ENCODE results near the gene OMA1. TPM values are rescaled to one million over a fixed set of nuclear protein-coding genes. Genes with fewer than 3 reads are reported as not detected.
"Not testable (repeated sequence)": the region's sequence is repeated elsewhere in the genome, so short reads cannot be mapped to it uniquely, and the experiment has no call there.

Gene OMA1
- polyA plus RNA-seq, 3 donors: 11.2 to 24.5 (median 15.3) TPM

GRCh38 chr1:58551186-58552140 is 4.9 kb upstream of the OMA1 start:
- H3K9me3 Mint-ChIP-seq: no peaks in the 10 kb centered on the region
- 100% methylated on average over 3 of the region's 9 CpGs for WGBS (ENCODE audit: insufficient coverage)
- no peak for TF ChIP-seq CTCF (IDR thresholded peaks at IDR 0.05)
- H3K36me3 Mint-ChIP-seq: no peaks in the 10 kb centered on the region
- peaks cover 0 to 1% (median 0%) of the 10 kb centered on the region in 3 donors for H3K27me3 Mint-ChIP-seq (ENCODE audit: low read depth in 3 of 3)
- no peaks in the 10 kb centered on the region for H3K36me3 ChIP-seq (replicated peaks in 1 of 2; ENCODE audit: control insufficient read depth in 1 of 2, insufficient read depth in 2 of 2, low read length in 2 of 2)
- H3K9me3 ChIP-seq (replicated peaks in 1 of 2; ENCODE audit: control insufficient read depth in 1 of 2, insufficient read depth in 1 of 2, low read length in 2 of 2): no peaks in the 10 kb centered on the region
- H3K27ac Mint-ChIP-seq: peak overlapping the region in 1 of 7 donors; percentile 8
- no peak overlapping the region for H2AFZ ChIP-seq (ENCODE audit: insufficient read depth, low read depth, low read length, poor library complexity, severe bottlenecking)
- peaks cover 10% of the 10 kb centered on the region for H3K4me1 Mint-ChIP-seq
- H4K20me1 ChIP-seq (ENCODE audit: insufficient read depth, low read length): no peaks in the 10 kb centered on the region
- H3K4me2 ChIP-seq (replicated peaks; ENCODE audit: extremely low read depth, low read length, poor library complexity, severe bottlenecking): no peak overlapping the region
- intact Hi-C loops (cut with micrococcal nuclease): no loop called here
- H3K4me1 ChIP-seq (ENCODE audit: control insufficient read depth in 1 of 2, insufficient read depth in 2 of 2, low read length in 2 of 2): peaks cover 2 to 18% of the 10 kb centered on the region in 2 donors
- no peak for DNase-seq
- H3K4me3 Mint-ChIP-seq: no peak overlapping the region
- no peak overlapping the region for H3K4me3 ChIP-seq (replicated peaks in 1 of 3; ENCODE audit: low read depth in 2 of 3, low read length in 3 of 3)
- no peaks in the 10 kb centered on the region for H3K27me3 ChIP-seq (ENCODE audit: control insufficient read depth in 2 of 2, insufficient read depth in 2 of 2, low read length in 2 of 2)
- H3K27ac ChIP-seq (ENCODE audit: low read depth in 1 of 2, low read length in 2 of 2): no peak overlapping the region
- no peaks in the 10 kb centered on the region for H3K79me2 ChIP-seq (ENCODE audit: insufficient read depth, low read length)
- H3K9ac ChIP-seq (ENCODE audit: insufficient read depth, low read length, poor library complexity, severe bottlenecking): no peak overlapping the region

- H2AFZ ChIP-seq (ENCODE audit: insufficient read depth, low read depth, low read length, poor library complexity, severe bottlenecking); H3K9ac ChIP-seq (ENCODE audit: insufficient read depth, low read length, poor library complexity, severe bottlenecking); H3K9me3 Mint-ChIP-seq; H3K4me3 Mint-ChIP-seq; H3K27ac Mint-ChIP-seq; H3K4me3 ChIP-seq (replicated peaks in 1 of 3; ENCODE audit: low read depth in 2 of 3, low read length in 3 of 3); H3K27me3 Mint-ChIP-seq (ENCODE audit: low read depth in 3 of 3); H3K9me3 ChIP-seq (replicated peaks in 1 of 2; ENCODE audit: control insufficient read depth in 1 of 2, insufficient read depth in 1 of 2, low read length in 2 of 2); H3K4me2 ChIP-seq (replicated peaks; ENCODE audit: extremely low read depth, low read length, poor library complexity, severe bottlenecking); H3K27ac ChIP-seq (ENCODE audit: low read depth in 1 of 2, low read length in 2 of 2); H3K36me3 ChIP-seq (replicated peaks in 1 of 2; ENCODE audit: control insufficient read depth in 1 of 2, insufficient read depth in 2 of 2, low read length in 2 of 2); H3K36me3 Mint-ChIP-seq; H3K27me3 ChIP-seq (ENCODE audit: control insufficient read depth in 2 of 2, insufficient read depth in 2 of 2, low read length in 2 of 2); H4K20me1 ChIP-seq (ENCODE audit: insufficient read depth, low read length); intact Hi-C loops (cut with micrococcal nuclease); DNase-seq: not testable (repeated sequence)
- Histone ChIP-seq H3K79me2 (ENCODE audit: insufficient read depth, low read length) (peaks cover 19% of the 10 kb centered on the region), H3K4me1 (ENCODE audit: control insufficient read depth in 1 of 2, insufficient read depth in 2 of 2, low read length in 2 of 2) (peaks cover 10 to 32% of the 10 kb centered on the region in 2 donors)
- WGBS (ENCODE audit: insufficient coverage): 87% methylated on average over 3 of the region's 6 CpGs
- H3K4me1 Mint-ChIP-seq: peaks cover 22% of the 10 kb centered on the region
These were observed 2.8 kb upstream of the OMA1 start for GRCh38 chr1:58549291-58549690.
